Suprapubic skin (tissue), 4 donors: ENCODE measurements around the gene ERO1A.

Source experiments
- EP300 ChIP-seq: sonication (generic); formaldehyde crosslinking; IDR thresholded peaks from one replicate; pipeline ENCODE4 v1.6.1; 2017; ENCODE audit warnings: antibody characterized with exemption
- POLR2A ChIP-seq, 2 donors: fragments of 450-650 bp; IDR thresholded peaks; one replicate each; pipeline ENCODE4 v1.6.1; 2017; ENCODE audit warnings: antibody characterized with exemption in 2 of 2, mild to moderate bottlenecking in 2 of 2, moderate library complexity in 2 of 2
- POLR2AphosphoS5 ChIP-seq, 3 donors: sonication (generic); formaldehyde crosslinking; IDR thresholded peaks; one replicate each; pipeline ENCODE4 v1.6.1; 2017; ENCODE audit warnings: antibody characterized with exemption in 3 of 3
- TF ChIP-seq, protein P1 (sequence below), 2 donors: fragments of 200-600 bp in 1 of 2; fragments of 450-650 bp in 1 of 2; sonication (generic) in 1 of 2; IDR thresholded peaks; one replicate each; pipeline ENCODE4 v1.5.1; 2016 to 2019; ENCODE audit warnings: antibody characterized with exemption in 2 of 2, mild to moderate bottlenecking in 1 of 2, moderate library complexity in 1 of 2

- TF ChIP-seq, protein P1, sequence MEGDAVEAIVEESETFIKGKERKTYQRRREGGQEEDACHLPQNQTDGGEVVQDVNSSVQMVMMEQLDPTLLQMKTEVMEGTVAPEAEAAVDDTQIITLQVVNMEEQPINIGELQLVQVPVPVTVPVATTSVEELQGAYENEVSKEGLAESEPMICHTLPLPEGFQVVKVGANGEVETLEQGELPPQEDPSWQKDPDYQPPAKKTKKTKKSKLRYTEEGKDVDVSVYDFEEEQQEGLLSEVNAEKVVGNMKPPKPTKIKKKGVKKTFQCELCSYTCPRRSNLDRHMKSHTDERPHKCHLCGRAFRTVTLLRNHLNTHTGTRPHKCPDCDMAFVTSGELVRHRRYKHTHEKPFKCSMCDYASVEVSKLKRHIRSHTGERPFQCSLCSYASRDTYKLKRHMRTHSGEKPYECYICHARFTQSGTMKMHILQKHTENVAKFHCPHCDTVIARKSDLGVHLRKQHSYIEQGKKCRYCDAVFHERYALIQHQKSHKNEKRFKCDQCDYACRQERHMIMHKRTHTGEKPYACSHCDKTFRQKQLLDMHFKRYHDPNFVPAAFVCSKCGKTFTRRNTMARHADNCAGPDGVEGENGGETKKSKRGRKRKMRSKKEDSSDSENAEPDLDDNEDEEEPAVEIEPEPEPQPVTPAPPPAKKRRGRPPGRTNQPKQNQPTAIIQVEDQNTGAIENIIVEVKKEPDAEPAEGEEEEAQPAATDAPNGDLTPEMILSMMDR (IDR thresholded peaks at IDR 0.05), result no peak
- TF ChIP-seq POLR2A (IDR thresholded peaks at IDR 0.05) (no peak), POLR2AphosphoS5 (IDR thresholded peaks at IDR 0.05) (no peak), EP300 (no peak)
Measured at GRCh38 chr14:52656905-52657304, 38.5 kb downstream of the ERO1A start.
